Measurements from ENCODE around the gene GTF3C2. TPM values are rescaled to one million over a fixed set of nuclear protein-coding genes. Genes with fewer than 3 reads are reported as not detected.

GTF3C2 gene
- total and polyA plus RNA-seq, 9 of the 15 experiments (the other 6 are each of a cell fraction or from before 2014, with no cell fraction given) = 35.5 to 96.8 (median 53.0) TPM

- Histone ChIP-seq H3K9me3 (replicated peaks; ENCODE audit: control insufficient read depth, insufficient read depth, low read depth, low read length) (no peaks in the 10 kb centered on the region), H3K4me1 (replicated peaks in 1 of 2; ENCODE audit: control insufficient read depth in 2 of 2, insufficient read depth in 2 of 2, low read length in 2 of 2) (peaks cover 12 to 19% of the 10 kb centered on the region in 2 experiments; a peak in 4 of 5 replicates), H3K4me3 (peak overlapping the region; percentile 77), H2AFZ (ENCODE audit: low read depth, low read length) (peak overlapping the region; percentile 93), H3K9ac (ENCODE audit: insufficient read depth in 1 of 2, low read depth in 2 of 2, low read length in 2 of 2) (peak overlapping the region; percentile 94 to 97), H3K9me1 (ENCODE audit: control insufficient read depth, insufficient read depth, low read length) (no peaks in the 10 kb centered on the region), H3K27me3 (ENCODE audit: control insufficient read depth in 2 of 2, insufficient read depth in 2 of 2, low read length in 2 of 2) (no peaks in the 10 kb centered on the region), H3K4me2 (ENCODE audit: insufficient read depth, low read length) (peak overlapping the region; percentile 97), H3K79me2 (ENCODE audit: control insufficient read depth, insufficient read depth, low read length) (peaks cover 76% of the 10 kb centered on the region), H3K36me3 (ENCODE audit: control insufficient read depth, insufficient read depth, low read length) (peaks cover 9% of the 10 kb centered on the region; the same call in 2 of the 3 replicates), H4K20me1 (replicated peaks; ENCODE audit: control insufficient read depth, insufficient read depth, low read length) (no peaks in the 10 kb centered on the region), H3K27ac (ENCODE audit: extremely low read depth, low read depth, low read length) (peak overlapping the region; percentile 98)
- FAIRE-seq = no peak
- in situ Hi-C loops (cut with MboI) (no loop called here), intact Hi-C loops (cut with micrococcal nuclease) (loop anchor here (1.0 kb wide), 2 partner anchors 14 to 33 kb away; partner anchors contain the start of genes EIF2B4, MPV17 and SNX17)
- ChIA-PET POLR2A (interaction anchor here (0.6 to 2.7 kb wide), 11 partner anchors 11 to 241 kb away, joined by 3 to 39 read pairs (median 4); partner anchors contain the start of genes EIF2B4, MPV17 and ZNF513), CTCF (ENCODE audit: low intra/inter-chr PET ratio) (interaction anchor here (0.6 to 0.7 kb wide), 2 partner anchors 22 to 32 kb away, joined by 3 to 4 read pairs; no protein-coding TSS in a partner anchor)
- peak; percentile 65 for ATAC-seq
- DNase-seq (ENCODE audit: extremely low read depth in 1 of 4, low spot score in 3 of 4) = peak in 2 of 4 experiments; percentile 64 to 86
- WGBS (ENCODE audit: insufficient coverage, low coverage, missing lambda C conversion rate) = 0% methylated on average over 12 of the region's 12 CpGs
- no TSS peak for BruUV-seq (replicated peaks)
- TF ChIP-seq, protein P1, sequence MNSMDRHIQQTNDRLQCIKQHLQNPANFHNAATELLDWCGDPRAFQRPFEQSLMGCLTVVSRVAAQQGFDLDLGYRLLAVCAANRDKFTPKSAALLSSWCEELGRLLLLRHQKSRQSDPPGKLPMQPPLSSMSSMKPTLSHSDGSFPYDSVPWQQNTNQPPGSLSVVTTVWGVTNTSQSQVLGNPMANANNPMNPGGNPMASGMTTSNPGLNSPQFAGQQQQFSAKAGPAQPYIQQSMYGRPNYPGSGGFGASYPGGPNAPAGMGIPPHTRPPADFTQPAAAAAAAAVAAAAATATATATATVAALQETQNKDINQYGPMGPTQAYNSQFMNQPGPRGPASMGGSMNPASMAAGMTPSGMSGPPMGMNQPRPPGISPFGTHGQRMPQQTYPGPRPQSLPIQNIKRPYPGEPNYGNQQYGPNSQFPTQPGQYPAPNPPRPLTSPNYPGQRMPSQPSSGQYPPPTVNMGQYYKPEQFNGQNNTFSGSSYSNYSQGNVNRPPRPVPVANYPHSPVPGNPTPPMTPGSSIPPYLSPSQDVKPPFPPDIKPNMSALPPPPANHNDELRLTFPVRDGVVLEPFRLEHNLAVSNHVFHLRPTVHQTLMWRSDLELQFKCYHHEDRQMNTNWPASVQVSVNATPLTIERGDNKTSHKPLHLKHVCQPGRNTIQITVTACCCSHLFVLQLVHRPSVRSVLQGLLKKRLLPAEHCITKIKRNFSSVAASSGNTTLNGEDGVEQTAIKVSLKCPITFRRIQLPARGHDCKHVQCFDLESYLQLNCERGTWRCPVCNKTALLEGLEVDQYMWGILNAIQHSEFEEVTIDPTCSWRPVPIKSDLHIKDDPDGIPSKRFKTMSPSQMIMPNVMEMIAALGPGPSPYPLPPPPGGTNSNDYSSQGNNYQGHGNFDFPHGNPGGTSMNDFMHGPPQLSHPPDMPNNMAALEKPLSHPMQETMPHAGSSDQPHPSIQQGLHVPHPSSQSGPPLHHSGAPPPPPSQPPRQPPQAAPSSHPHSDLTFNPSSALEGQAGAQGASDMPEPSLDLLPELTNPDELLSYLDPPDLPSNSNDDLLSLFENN (IDR thresholded peaks at IDR 0.05; ENCODE audit: low read depth in 2 of 2, low read length in 2 of 2) = no peak
- TF ChIP-seq ZBTB26 (CRISPR knock-in tag; IDR thresholded peaks at IDR 0.05) (no peak), PHF21A (IDR thresholded peaks at IDR 0.05; ENCODE audit: borderline replicate concordance, low read depth) (peak; percentile 65; the same call in 1 of the 2 replicates), SIN3A (IDR thresholded peaks at IDR 0.05; ENCODE audit: borderline replicate concordance in 2 of 2, control insufficient read depth in 1 of 2, low read depth in 2 of 2, low read length in 2 of 2) (peak in 1 of 2 experiments; percentile 40; a peak in 1 of 4 replicates), ZNF445 (CRISPR knock-in tag; IDR thresholded peaks at IDR 0.05; ENCODE audit: low read depth) (no peak), HOXB6 (CRISPR knock-in tag; IDR thresholded peaks at IDR 0.05; ENCODE audit: borderline replicate concordance) (no peak), NUFIP1 (IDR thresholded peaks at IDR 0.05; ENCODE audit: partially characterized antibody) (peak; percentile 29), ZNF24 (IDR thresholded peaks at IDR 0.05) (peak; percentile 74; the same call in 1 of the 2 replicates), ZNF696 (CRISPR knock-in tag; conservative IDR thresholded peaks at IDR 0.05) (no peak), RBM22 (IDR thresholded peaks at IDR 0.05; ENCODE audit: low read depth, low read length, poor library complexity, severe bottlenecking) (no peak)
- TF ChIP-seq, protein P2, sequence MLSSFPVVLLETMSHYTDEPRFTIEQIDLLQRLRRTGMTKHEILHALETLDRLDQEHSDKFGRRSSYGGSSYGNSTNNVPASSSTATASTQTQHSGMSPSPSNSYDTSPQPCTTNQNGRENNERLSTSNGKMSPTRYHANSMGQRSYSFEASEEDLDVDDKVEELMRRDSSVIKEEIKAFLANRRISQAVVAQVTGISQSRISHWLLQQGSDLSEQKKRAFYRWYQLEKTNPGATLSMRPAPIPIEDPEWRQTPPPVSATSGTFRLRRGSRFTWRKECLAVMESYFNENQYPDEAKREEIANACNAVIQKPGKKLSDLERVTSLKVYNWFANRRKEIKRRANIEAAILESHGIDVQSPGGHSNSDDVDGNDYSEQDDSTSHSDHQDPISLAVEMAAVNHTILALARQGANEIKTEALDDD (IDR thresholded peaks at IDR 0.05) = peak; percentile 92
Observed at GRCh38 chr2:27356056-27356381, 545 bp downstream of the GTF3C2 start.
